ENCODE data around the gene CARD19.

GRCh38 chr9:93098236-93098946 lies 2.4 kb downstream of the CARD19 start:
- TF ChIP-seq POLR2A (IDR thresholded peaks at IDR 0.05) (no peak), CTCF (IDR thresholded peaks at IDR 0.05) (no peak)
